Measurements from ENCODE around the gene SNUPN. TPM values are rescaled to one million over a fixed set of nuclear protein-coding genes. Genes with fewer than 3 reads are reported as not detected.

Gene SNUPN
- total and polyA plus RNA-seq, 2 donors (not counting 1 experiment from before 2014, with no cell fraction given), result 10.5 to 23.5 TPM

DNA sequence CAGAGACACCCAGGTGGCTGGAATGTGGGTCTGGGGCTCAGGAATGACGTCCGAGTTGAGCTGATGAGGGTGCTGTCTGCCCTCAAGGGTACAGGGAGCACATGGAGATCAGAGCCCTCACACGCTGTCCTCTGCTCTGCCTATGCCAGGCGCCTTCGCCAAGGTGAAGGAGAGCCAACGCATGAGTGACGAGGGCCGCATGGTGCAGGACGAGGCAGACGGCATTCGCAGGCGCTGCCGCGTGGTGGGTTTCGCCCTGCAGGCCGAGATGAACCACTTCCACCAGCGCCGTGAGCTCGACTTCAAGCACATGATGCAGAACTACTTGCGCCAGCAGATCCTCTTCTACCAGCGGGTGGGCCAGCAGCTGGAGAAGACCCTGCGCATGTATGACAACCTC is 31.3 kb upstream of the SNUPN start:
- Histone ChIP-seq H3K9me3 (ENCODE audit: control extremely low read depth in 1 of 3, control insufficient read depth in 2 of 3, insufficient read depth in 1 of 3, low read length in 2 of 3) (no peaks in the 10 kb centered on the region), H3K27me3 (replicated peaks in 1 of 4; ENCODE audit: control extremely low read depth in 1 of 4, control insufficient read depth in 3 of 4, insufficient read depth in 4 of 4, low read length in 3 of 4) (no peaks in the 10 kb centered on the region), H3K4me3 (ENCODE audit: control extremely low read depth in 1 of 5, extremely low read depth in 1 of 5, insufficient read depth in 1 of 5, low read depth in 2 of 5, low read length in 4 of 5) (no peak overlapping the region), H3K27ac (ENCODE audit: low read length in 2 of 2) (no peak overlapping the region), H2AFZ (ENCODE audit: insufficient read depth, low read depth, low read length, poor library complexity, severe bottlenecking) (no peak overlapping the region), H3K4me2 (replicated peaks; ENCODE audit: low read depth, low read length, poor library complexity, severe bottlenecking) (no peak overlapping the region), H3K36me3 (replicated peaks in 1 of 2; ENCODE audit: control extremely low read depth in 1 of 2, control insufficient read depth in 1 of 2, extremely low read depth in 1 of 2, insufficient read depth in 2 of 2, low read length in 1 of 2) (no peaks in the 10 kb centered on the region), H3K4me1 (ENCODE audit: control insufficient read depth in 2 of 2, insufficient read depth in 2 of 2, low read length in 2 of 2) (no peaks in the 10 kb centered on the region), H4K20me1 (ENCODE audit: control insufficient read depth, insufficient read depth, low read length, poor library complexity, severe bottlenecking) (no peaks in the 10 kb centered on the region), H3K79me2 (ENCODE audit: control insufficient read depth, insufficient read depth, low read length) (no peaks in the 10 kb centered on the region), H3K9ac (ENCODE audit: low read length) (no peak overlapping the region)
- Mint-ChIP-seq H3K4me3 (no peak overlapping the region), H3K4me1 (no peaks in the 10 kb centered on the region), H3K27me3 (peaks cover 13% of the 10 kb centered on the region), H3K9me3 (ENCODE audit: insufficient read depth) (no peaks in the 10 kb centered on the region), H3K27ac (no peak overlapping the region)
- DNase-seq (no peak), ATAC-seq (ENCODE audit: low read depth) (no peak)
- TF ChIP-seq EZH2 (IDR thresholded peaks at IDR 0.05; ENCODE audit: borderline replicate concordance, insufficient read depth, low read depth, low read length, poor library complexity, severe bottlenecking), result no peak
- TF ChIP-seq CTCF (IDR thresholded peaks at IDR 0.05), result no peak
- intact Hi-C loops (cut with micrococcal nuclease), result no loop called here
- 97% methylated on average over 21 of the region's 22 CpGs for WGBS (ENCODE audit: insufficient coverage)
- CTCF ChIA-PET, result no interaction called here
- POLR2A ChIA-PET, result no interaction called here

DNA sequence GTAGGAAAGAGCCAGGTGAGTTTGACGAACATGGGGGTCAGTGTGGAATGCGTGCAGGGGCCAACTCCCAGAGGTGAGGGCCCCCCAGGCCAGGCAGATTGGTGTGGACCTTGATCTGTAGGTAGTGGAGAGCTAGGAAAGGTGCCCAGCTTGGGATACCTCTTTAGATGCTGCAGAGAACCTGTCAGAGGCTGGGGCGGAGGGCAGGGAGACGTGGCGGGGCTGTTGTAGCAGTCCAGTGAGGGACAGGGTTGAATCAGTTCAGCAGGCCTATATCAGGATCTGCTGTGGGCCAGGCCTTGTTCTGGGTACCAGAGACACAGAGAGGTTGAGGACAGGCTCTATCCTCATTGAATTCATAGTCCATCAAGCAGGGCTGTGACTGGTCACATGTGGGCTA is 30.8 kb upstream of the SNUPN start:
- H3K4me3 ChIP-seq (ENCODE audit: control extremely low read depth in 1 of 5, extremely low read depth in 1 of 5, insufficient read depth in 1 of 5, low read depth in 2 of 5, low read length in 4 of 5), result no peak overlapping the region
- TF ChIP-seq EZH2 (IDR thresholded peaks at IDR 0.05; ENCODE audit: borderline replicate concordance, insufficient read depth, low read depth, low read length, poor library complexity, severe bottlenecking), result no peak
- no peak for TF ChIP-seq CTCF (IDR thresholded peaks at IDR 0.05)
- no peaks in the 10 kb centered on the region for H3K9me3 ChIP-seq (ENCODE audit: control extremely low read depth in 1 of 3, control insufficient read depth in 2 of 3, insufficient read depth in 1 of 3, low read length in 2 of 3)
- no peaks in the 10 kb centered on the region for H3K27me3 ChIP-seq (replicated peaks in 1 of 4; ENCODE audit: control extremely low read depth in 1 of 4, control insufficient read depth in 3 of 4, insufficient read depth in 4 of 4, low read length in 3 of 4)
- Mint-ChIP-seq H3K27me3 (peaks cover 13% of the 10 kb centered on the region), H3K4me1 (no peaks in the 10 kb centered on the region), H3K27ac (no peak overlapping the region), H3K9me3 (ENCODE audit: insufficient read depth) (no peaks in the 10 kb centered on the region), H3K4me3 (no peak overlapping the region)
- no peaks in the 10 kb centered on the region for H3K36me3 ChIP-seq (replicated peaks in 1 of 2; ENCODE audit: control extremely low read depth in 1 of 2, control insufficient read depth in 1 of 2, extremely low read depth in 1 of 2, insufficient read depth in 2 of 2, low read length in 1 of 2)
- H3K9ac ChIP-seq (ENCODE audit: low read length), result no peak overlapping the region
- ChIA-PET POLR2A (no interaction called here), CTCF (no interaction called here)
- H2AFZ ChIP-seq (ENCODE audit: insufficient read depth, low read depth, low read length, poor library complexity, severe bottlenecking), result no peak overlapping the region
- intact Hi-C loops (cut with micrococcal nuclease), result no loop called here
- DNase-seq (no peak), ATAC-seq (ENCODE audit: low read depth) (no peak)
- no peak overlapping the region for H3K4me2 ChIP-seq (replicated peaks; ENCODE audit: low read depth, low read length, poor library complexity, severe bottlenecking)
- no peaks in the 10 kb centered on the region for H3K79me2 ChIP-seq (ENCODE audit: control insufficient read depth, insufficient read depth, low read length)
- WGBS (ENCODE audit: insufficient coverage), result 91% methylated on average over 5 of the region's 5 CpGs
- no peaks in the 10 kb centered on the region for H4K20me1 ChIP-seq (ENCODE audit: control insufficient read depth, insufficient read depth, low read length, poor library complexity, severe bottlenecking)
- no peak overlapping the region for H3K27ac ChIP-seq (ENCODE audit: low read length in 2 of 2)
- H3K4me1 ChIP-seq (ENCODE audit: control insufficient read depth in 2 of 2, insufficient read depth in 2 of 2, low read length in 2 of 2), result no peaks in the 10 kb centered on the region
